ENCODE measurements around the gene ANKRD44.

DNA sequence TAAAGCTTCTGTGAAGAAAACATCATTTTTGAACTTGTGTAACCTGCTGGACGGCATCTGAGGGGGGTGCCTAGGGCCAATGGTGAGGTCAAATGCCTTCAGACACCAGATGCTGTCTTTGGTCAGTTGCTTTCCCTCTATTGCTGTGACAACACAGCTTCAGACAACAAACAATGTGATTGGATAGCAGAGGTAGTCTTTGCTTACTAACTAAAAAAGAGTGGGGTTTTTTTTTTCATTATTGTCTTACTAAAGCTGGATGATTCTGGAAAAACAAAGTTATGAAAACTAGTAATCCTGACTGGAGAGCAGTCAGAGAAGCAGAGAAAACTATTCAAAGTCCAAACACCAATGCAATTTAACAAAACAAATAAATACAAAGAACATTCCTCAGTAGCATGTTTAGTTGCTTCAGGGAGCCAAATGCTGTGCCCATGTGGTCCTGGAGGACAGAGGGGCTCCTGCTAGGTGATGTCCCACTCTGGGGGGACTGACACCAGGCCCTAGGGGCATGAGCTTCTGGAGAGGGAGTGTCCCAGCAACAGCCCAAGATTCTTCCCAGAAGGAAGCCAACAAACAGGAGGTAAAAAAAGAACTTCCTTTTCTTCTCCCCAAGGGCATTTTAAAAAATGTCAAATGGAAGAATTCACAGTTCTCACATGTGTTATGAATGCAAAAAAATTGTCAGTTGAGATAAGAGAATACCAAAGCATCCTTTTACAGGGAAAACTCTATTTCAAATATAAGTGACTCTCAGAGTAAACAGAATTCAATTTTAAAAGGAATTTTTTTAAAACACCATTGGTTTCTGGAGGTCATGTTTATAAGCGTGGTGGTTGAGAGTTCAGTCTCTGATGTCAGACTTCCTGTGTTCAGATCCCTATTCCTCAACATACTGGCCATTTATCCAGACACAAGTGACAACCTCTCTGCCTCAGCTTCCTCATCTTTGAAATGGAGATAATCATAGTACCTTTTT lies 203.0 kb downstream of the ANKRD44 start:
- TF ChIP-seq, protein P1, sequence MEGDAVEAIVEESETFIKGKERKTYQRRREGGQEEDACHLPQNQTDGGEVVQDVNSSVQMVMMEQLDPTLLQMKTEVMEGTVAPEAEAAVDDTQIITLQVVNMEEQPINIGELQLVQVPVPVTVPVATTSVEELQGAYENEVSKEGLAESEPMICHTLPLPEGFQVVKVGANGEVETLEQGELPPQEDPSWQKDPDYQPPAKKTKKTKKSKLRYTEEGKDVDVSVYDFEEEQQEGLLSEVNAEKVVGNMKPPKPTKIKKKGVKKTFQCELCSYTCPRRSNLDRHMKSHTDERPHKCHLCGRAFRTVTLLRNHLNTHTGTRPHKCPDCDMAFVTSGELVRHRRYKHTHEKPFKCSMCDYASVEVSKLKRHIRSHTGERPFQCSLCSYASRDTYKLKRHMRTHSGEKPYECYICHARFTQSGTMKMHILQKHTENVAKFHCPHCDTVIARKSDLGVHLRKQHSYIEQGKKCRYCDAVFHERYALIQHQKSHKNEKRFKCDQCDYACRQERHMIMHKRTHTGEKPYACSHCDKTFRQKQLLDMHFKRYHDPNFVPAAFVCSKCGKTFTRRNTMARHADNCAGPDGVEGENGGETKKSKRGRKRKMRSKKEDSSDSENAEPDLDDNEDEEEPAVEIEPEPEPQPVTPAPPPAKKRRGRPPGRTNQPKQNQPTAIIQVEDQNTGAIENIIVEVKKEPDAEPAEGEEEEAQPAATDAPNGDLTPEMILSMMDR (IDR thresholded peaks at IDR 0.05), result no peak
- no peak for TF ChIP-seq TCF7L2 (IDR thresholded peaks at IDR 0.05; ENCODE audit: low read depth, low read length)
- TF ChIP-seq SIN3A (IDR thresholded peaks at IDR 0.05; ENCODE audit: borderline replicate concordance, insufficient read depth, low read depth, low read length), result no peak
- TF ChIP-seq POLR2AphosphoS5 (IDR thresholded peaks at IDR 0.05; ENCODE audit: low read depth, low read length), result no peak
- TF ChIP-seq, protein P2, sequence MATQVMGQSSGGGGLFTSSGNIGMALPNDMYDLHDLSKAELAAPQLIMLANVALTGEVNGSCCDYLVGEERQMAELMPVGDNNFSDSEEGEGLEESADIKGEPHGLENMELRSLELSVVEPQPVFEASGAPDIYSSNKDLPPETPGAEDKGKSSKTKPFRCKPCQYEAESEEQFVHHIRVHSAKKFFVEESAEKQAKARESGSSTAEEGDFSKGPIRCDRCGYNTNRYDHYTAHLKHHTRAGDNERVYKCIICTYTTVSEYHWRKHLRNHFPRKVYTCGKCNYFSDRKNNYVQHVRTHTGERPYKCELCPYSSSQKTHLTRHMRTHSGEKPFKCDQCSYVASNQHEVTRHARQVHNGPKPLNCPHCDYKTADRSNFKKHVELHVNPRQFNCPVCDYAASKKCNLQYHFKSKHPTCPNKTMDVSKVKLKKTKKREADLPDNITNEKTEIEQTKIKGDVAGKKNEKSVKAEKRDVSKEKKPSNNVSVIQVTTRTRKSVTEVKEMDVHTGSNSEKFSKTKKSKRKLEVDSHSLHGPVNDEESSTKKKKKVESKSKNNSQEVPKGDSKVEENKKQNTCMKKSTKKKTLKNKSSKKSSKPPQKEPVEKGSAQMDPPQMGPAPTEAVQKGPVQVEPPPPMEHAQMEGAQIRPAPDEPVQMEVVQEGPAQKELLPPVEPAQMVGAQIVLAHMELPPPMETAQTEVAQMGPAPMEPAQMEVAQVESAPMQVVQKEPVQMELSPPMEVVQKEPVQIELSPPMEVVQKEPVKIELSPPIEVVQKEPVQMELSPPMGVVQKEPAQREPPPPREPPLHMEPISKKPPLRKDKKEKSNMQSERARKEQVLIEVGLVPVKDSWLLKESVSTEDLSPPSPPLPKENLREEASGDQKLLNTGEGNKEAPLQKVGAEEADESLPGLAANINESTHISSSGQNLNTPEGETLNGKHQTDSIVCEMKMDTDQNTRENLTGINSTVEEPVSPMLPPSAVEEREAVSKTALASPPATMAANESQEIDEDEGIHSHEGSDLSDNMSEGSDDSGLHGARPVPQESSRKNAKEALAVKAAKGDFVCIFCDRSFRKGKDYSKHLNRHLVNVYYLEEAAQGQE (IDR thresholded peaks at IDR 0.05; ENCODE audit: insufficient read depth in 1 of 2, low read depth in 2 of 2, low read length in 1 of 2), result no peak
